Hippocampal formation (tissue), 2 donors: ENCODE measurements around the gene ALOX12B.
A peak's percentile ranks its signal among the peaks of the same experiment; 100 is the strongest.
"Not testable (repeated sequence)": the region's sequence is repeated elsewhere in the genome, so short reads cannot be mapped to it uniquely, and the experiment has no call there.

ENCODE experiments used
- DNase-seq, 2 donors: peaks; one replicate each; lab custom pipeline; 2025; lab: John Stamatoyannopoulos, UW

ALOX12B gene

GRCh38 chr17:8082292-8082691 lies 5.2 kb downstream of the ALOX12B start:
- no peak for DNase-seq

GRCh38 chr17:8081876-8082275 lies 5.6 kb downstream of the ALOX12B start:
- DNase-seq = no peak

GRCh38 chr17:8080799-8081219 lies 6.7 kb downstream of the ALOX12B start:
- DNase-seq = no peak

DNA sequence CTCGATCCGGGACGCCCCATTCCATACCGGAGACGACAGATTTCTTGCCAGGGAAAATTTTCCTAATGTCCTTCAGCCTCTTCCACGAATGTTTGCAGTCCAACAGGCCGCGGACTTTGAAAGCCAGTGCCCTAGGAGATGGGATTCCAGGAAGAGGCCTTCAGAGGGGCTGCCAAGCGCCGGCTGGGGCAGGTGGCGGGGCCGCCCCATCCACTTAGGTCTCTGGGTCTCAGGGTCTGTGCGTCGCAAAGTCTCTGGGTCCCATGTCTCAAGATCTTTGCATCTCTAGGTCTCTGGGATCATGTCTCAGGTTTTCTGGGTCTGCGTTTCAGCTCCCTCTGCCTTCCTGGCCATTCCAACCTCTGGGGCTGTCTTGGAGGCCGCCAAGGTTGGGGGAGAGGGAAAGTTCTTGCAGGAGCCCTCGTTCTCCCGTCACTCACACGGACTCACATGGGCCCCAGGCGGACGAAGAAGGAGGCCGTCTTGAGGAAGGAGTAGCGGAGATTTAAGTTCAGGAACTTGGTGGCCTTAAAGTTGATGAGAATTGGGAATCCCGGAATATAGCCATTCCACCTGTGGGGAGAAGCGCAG lies 7.2 kb downstream of the ALOX12B start:
- DNase-seq = no peak

DNA sequence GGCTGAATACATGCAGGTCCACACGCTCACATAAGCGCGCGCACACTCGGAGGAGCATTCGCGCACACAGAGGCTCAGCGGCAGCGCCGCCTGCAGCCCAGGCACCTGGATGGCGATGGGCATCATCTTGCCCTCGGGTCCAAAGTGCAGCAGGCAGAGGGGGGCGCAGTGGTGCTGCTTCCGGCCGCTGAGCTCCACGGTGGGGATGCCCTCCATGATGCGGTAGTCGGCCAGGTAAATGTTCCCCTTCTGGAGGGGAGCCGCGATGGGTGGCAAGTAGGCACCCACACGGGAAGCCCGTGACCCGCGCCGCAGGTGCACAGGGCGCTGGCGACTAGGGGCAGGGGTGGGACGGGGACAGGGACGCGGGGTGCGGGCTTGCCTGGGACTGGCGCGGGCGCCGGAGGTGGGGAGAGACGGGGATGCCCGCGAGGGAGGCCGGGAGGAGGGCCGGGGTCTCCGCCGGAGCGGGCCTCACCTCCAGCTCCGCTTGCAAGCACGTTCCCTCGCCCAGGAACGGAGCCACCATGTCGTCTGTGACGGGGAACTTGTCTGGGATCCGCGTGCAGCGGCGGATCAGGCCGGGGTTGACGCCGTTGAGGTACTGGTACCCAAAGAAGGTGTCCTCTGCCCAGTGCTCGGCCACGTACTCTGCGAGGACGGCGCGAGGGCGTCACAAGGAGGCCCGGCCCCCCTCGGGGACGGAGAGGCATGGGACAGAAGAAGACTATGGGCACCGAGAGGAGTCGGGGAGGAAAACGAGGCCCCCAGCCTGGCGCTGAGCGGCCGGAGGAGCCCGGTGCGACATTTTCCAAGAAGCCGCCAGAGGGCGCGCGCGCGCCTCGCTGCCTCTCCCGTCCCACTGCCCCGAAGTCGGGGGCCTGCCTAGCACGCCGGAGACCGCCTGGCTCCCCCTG lies 8.0 kb downstream of the ALOX12B start:
- DNase-seq = peak; percentile 9 to 29

DNA sequence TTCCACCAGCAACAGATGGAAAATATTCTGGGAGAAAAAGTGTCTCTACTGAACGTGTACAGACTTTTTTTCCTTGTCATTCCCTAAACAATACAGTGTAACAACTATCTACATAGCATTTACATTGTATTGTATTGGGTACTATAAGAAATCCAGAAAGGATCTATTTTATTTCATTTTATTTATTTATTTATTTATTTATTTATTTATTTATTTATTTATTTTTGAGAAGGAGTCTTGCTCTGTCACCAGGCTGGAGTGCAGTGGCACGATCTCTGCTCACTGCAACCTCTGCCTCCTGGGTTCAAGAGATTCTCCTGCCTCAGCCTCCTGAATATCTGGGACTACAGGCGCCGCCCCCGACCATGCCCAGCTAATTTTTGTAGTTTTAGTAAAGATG lies 9.6 kb downstream of the ALOX12B start:
- DNase-seq = not testable (repeated sequence)

GRCh38 chr17:8076502-8077266 lies 10.8 kb downstream of the ALOX12B start:
- DNase-seq = no peak

DNA sequence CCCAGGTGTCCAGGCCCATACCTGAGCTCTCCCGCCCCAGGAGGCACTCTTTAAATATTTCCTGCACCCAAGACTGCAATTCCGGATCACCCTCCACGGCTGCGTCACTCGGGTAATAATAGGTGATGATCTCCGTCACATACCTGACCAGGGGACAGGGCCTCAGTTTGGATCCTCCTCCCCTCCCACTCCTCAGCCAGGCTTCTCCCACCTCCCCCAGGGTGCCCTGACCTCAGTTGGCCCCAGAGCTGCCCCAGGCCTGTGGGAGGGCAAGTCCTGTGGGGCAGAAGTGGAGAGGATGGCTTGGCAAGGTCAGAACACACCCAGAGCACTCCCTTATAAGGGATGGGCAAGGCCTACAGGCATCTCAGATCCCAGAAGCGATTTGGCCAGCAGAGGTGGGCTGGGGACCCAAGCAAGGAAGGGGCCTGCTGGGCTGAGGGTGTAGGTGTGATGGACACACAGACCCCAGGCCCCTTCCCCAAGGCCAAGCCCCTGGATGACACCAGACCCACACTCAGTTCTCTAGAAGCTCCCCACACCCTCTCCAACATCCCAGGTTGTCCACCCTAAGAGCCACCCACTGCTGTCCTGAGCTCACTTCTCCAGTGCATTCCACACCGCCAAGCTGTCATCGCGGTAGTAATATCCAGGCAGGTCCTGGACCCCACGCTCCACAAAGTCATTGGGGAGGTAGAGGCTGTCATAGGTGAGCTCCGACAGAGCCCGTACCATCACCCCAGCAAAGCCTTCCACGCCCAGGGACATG lies 11.8 kb downstream of the ALOX12B start:
- DNase-seq = no peak

GRCh38 chr17:8075081-8075480 lies 12.4 kb downstream of the ALOX12B start:
- no peak for DNase-seq

- no peak for DNase-seq
These were observed 13.0 kb downstream of the ALOX12B start for GRCh38 chr17:8074554-8074953.

DNA sequence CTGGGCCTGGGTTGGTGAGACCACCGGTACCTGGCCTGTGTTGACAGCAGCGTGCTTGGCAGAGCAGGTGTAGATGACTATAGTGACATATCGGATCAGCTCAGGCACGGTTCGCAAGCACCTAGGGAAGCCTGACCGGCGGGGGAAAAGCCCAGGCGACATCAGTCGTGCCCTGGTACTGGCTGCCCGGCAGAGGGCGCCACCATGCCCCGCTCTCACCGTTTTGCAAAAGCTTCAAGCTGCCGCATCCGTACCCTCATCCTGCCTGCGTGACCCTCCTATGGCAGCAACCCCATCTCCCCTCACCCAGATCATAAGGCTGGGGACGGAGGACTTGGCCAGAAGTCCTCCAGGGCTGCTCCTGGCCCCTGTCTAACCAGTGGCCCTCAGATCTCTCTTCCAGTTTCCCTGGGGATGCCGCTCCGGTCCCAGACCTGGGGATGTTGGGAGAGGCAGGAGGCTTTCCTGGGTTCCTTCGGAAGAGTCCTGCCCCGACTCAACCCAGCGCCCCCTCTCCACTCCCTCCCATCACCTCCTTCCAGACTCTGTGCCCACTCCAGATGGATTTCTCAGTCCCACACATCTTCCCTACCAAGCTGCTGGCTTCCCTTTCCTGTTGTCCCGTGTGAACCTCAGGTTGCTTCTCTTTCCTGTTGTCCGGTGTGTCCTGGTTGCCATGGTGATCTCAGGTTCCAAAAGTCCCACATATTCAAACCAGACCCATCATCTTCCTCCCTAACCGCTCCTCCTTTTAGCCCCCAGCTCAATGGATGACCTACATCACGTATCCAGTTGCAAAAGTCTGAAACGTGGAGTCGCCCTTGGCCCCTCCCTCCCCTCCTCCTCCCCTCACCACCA lies 13.7 kb downstream of the ALOX12B start:
- DNase-seq = peak; percentile 7 to 18

DNA sequence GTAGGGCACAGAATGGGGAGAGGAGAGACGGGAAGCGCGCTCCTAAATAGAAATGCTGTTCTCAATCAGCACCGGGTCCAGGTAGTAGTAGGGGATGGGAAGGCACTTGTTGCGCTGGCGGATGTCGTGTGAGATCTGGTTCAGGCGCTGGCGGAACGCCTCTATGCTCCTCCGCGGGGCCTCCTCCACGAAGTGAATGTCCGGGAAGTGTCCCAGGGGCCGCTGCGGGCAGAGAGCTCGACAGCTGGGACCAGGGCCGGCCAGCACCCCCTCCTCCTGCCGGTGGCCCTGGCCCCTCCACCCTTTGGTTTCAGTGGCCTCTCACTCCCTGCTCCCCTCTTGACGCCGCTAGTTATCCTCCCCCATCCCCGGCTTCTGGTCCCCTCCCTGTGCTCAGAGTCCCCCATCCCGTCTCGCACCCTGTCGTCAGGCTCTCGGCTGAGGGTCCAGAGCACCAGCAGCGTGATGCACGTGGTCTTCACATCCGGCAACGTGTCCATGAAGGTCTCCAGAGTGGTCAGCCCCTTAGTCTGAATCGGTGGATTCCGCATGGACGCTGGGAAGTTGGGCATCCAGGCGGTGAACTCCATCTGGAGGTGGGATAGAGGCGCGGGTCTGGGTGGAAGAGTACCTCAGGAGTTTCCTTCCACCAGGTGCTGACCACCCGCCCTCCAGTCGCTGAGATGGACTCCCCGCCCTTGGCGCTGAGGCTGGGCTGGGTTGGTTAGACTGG lies 14.6 kb downstream of the ALOX12B start:
- no peak for DNase-seq

- DNase-seq = no peak
These were observed 15.2 kb downstream of the ALOX12B start for GRCh38 chr17:8072341-8072728.

GRCh38 chr17:8071496-8071895 lies 16.0 kb downstream of the ALOX12B start:
- DNase-seq = no peak

DNA sequence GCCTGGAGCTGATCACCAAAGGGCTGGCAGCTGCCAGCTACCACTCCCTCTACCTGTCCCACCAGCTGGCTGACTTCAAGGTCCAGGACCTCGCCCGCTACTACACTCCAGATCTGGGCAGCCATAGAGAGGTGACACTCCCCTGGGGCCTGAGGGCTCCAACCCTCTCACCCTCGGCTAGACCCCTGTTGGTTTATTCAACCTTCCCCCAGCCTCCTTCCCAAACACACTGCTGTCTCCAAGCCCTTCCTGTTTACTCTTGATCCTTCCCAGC lies 18.0 kb downstream of the ALOX12B start:
- DNase-seq = no peak

DNA sequence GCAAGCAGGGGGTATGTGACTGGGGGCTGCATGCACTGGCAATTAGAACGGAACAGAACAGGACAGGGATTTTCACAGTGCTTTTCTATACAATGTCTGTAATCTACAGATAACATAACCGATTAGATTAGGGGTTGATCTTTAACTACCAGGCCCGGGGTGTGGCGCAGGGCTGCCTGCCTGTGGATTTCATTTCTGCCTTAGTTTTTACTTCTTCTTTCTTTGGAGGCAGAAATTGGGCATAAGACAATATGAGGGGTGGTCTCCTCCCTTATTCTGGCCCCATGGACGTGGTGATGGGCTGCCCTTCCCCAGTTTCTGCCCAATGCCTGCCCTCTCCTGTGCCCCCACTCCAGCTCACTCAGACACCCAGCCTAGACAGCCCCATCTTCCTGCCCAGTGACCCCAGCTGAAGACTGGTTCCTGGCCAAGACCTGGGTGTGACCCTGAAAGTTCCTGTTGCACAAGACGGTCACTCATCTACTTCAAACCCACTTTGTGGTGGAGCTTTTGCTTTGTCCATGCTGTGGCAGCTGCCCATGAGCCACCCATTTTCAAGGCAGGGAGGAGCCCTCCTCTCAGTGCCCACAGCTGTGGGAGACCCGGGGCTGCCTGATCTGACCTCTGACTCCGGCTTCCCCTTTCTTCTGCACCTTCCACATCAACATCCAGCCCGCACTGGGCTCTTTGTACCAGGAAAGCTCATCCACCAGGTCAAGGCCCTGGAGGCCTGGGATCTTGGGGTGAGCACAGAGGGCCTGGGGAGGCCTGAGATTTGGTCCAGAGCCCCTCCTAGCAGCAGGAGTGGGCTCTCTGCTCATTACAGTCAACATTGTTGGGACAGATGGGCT lies 18.6 kb downstream of the ALOX12B start:
- peak in 1 of 2 donors; percentile 3 for DNase-seq

GRCh38 chr17:8067806-8068205 lies 19.7 kb downstream of the ALOX12B start:
- DNase-seq = no peak

GRCh38 chr17:8066841-8067775 lies 20.4 kb downstream of the ALOX12B start:
- DNase-seq = no peak
